Left ventricle myocardium inferior (tissue), 1 donor: ENCODE results near the gene SERTM1. TPM values are rescaled to one million over a fixed set of nuclear protein-coding genes. Genes with fewer than 3 reads are reported as not detected.

Source experiments
- DNase-seq: peaks from one replicate; pipeline ENCODE4 v3.0.0-alpha.2; 2020
- H3K27ac ChIP-seq: fragments of 200-600 bp; replicated peaks from 2 replicates; pipeline ENCODE4 v1.8.0; 2021
- H3K27me3 ChIP-seq: fragments of 200-600 bp; 2 replicates; pipeline ENCODE4 v1.8.0; 2021; ENCODE audit warnings: low read depth
- H3K36me3 ChIP-seq: fragments of 200-600 bp; 2 replicates; pipeline ENCODE4 v1.8.0; 2021
- H3K4me1 ChIP-seq: fragments of 200-600 bp; 2 replicates; pipeline ENCODE4 v1.8.0; 2021
- H3K4me3 ChIP-seq: fragments of 200-600 bp; 2 replicates; pipeline ENCODE4 v1.8.0; 2021; ENCODE audit warnings: mild to moderate bottlenecking, moderate library complexity
- H3K9me3 ChIP-seq: fragments of 200-600 bp; replicated peaks from 2 replicates; pipeline ENCODE4 v1.8.0; 2021
- intact Hi-C: fragments of 100-400 bp; cut with micrococcal nuclease; formaldehyde crosslinking; loops from one replicate; pipeline ENCODE4 v1.11.0; 2022
- total RNA-seq: library from RNA; stranded (reverse); fragmentation: NEBNext Ultra II Directional; extraction: Animal tissue kit (Norgen Biotek cat#: 25700); gene quantifications from one replicate; pipeline ENCODE4 v1.2.1, GENCODE V29; 2021
- TF ChIP-seq, protein P1 (sequence below): fragments of 200-600 bp; IDR thresholded peaks from 2 replicates; pipeline ENCODE4 v1.8.0; 2021; ENCODE audit warnings: antibody characterized with exemption, mild to moderate bottlenecking, borderline replicate concordance
- donor health status: DM: no; HTN: yes; CAD: no; lungs with severe emphysema.

SERTM1 gene
- total RNA-seq, 1 donor from 2014 or later = 0.60 TPM

DNA sequence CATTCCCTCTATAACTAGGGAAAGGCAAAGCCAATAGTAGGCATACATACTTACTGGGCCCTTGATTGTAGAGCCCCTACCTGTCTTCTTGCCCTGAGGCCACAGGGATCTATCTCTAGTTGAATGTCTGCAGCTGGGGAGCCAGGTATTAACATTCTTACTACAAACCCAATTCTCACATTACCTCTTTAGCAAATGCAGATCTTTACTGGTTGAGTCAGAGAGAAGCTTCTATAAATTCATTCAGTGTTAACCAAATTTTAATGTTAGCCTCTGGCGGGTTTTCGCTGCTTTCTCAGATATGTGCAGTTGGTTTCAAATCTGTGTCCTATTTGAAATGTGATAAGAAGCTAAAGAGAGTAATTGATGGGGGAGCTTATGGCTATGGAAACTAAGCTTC is 43.2 kb downstream of the SERTM1 start:
- H3K36me3 ChIP-seq = no peaks in the 10 kb centered on the region
- peaks cover 19% of the 10 kb centered on the region for H3K27me3 ChIP-seq
- H3K4me1 ChIP-seq = peaks cover 7% of the 10 kb centered on the region
- no peaks in the 10 kb centered on the region for H3K9me3 ChIP-seq
- DNase-seq = no peak
- TF ChIP-seq, protein P1, sequence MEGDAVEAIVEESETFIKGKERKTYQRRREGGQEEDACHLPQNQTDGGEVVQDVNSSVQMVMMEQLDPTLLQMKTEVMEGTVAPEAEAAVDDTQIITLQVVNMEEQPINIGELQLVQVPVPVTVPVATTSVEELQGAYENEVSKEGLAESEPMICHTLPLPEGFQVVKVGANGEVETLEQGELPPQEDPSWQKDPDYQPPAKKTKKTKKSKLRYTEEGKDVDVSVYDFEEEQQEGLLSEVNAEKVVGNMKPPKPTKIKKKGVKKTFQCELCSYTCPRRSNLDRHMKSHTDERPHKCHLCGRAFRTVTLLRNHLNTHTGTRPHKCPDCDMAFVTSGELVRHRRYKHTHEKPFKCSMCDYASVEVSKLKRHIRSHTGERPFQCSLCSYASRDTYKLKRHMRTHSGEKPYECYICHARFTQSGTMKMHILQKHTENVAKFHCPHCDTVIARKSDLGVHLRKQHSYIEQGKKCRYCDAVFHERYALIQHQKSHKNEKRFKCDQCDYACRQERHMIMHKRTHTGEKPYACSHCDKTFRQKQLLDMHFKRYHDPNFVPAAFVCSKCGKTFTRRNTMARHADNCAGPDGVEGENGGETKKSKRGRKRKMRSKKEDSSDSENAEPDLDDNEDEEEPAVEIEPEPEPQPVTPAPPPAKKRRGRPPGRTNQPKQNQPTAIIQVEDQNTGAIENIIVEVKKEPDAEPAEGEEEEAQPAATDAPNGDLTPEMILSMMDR = no peak
- no peak overlapping the region for H3K4me3 ChIP-seq
- no peak overlapping the region for H3K27ac ChIP-seq
- intact Hi-C loops = no loop called here

DNA sequence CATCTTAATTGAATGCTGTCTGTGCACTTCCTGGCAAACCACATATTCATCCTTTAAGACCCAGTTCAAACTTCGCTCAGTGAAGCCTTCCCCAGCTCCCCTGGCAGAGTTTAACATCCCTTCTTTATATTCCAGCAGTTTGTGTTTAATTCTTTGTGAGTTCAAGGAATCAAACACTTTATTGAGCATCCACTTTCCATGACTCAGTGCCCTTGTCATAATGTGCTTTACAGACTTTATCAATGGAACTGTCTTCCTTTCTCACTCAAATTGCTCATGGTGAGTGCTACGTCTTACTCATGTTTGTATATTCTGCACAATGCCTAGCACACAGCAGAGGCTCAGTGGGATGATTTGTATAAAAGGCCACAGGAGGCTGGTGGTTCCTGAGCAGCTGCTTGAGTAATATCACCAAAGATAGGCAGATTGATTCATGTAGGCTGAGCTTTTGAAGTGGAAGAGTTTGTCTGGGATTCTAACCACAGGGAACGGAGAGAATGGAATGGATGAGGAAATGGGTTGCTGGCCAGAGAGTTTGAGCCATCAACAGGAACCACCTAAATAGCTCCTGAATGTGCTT is 44.2 kb downstream of the SERTM1 start:
- no peak overlapping the region for H3K27ac ChIP-seq
- H3K4me1 ChIP-seq = peaks cover 7% of the 10 kb centered on the region
- intact Hi-C loops = no loop called here
- H3K27me3 ChIP-seq = peaks cover 17% of the 10 kb centered on the region
- no peak for DNase-seq
- H3K9me3 ChIP-seq = no peaks in the 10 kb centered on the region
- H3K4me3 ChIP-seq = no peak overlapping the region
- no peaks in the 10 kb centered on the region for H3K36me3 ChIP-seq
- TF ChIP-seq, protein P1 = no peak

DNA sequence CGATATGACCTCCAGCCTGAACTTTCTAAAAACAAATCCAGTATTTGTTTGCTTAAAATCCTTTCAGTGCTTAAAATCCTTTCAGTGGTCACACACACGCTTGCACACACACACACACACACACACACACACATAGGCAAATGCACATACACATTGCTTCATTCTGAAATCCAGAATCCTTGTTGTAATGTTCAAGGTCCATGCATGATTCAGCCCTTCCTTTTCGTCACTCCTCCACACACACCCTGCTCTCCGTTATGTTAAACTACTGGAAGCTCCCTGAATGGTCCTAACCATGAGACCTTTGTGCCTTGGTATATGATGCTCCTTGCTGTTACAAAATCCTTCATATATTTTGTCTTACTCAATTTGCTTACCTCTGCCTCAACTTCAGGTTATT is 44.9 kb downstream of the SERTM1 start:
- Histone ChIP-seq H3K4me3 (no peak overlapping the region), H3K27me3 (peaks cover 17% of the 10 kb centered on the region), H3K4me1 (peaks cover 7% of the 10 kb centered on the region), H3K36me3 (no peaks in the 10 kb centered on the region), H3K27ac (no peak overlapping the region), H3K9me3 (no peaks in the 10 kb centered on the region)
- no peak for DNase-seq
- TF ChIP-seq, protein P1 = no peak
- intact Hi-C loops = no loop called here

DNA sequence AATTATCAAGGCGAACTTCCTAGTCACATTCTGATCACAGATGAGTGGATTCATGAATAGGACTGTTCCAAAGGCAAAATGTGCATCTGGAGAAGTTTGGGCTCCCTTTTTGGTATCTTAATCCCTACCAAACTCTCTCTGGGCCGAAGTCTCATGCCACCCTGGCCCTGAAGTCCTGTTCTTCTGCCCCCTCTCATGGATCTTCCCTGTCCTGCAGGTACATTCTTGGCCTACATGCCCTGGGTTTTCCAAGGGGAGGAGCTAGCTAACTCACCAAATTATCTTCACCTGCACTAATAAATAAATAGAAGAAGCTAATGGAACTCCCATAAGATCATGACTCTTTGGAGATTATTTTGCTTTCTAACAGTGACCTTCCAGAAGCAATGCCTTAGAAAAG is 50.3 kb downstream of the SERTM1 start:
- H3K4me1 ChIP-seq = no peaks in the 10 kb centered on the region
- no peaks in the 10 kb centered on the region for H3K9me3 ChIP-seq
- intact Hi-C loops = no loop called here
- no peaks in the 10 kb centered on the region for H3K36me3 ChIP-seq
- DNase-seq = no peak
- TF ChIP-seq, protein P1 = no peak
- no peak overlapping the region for H3K4me3 ChIP-seq
- H3K27ac ChIP-seq = no peak overlapping the region
- peaks cover 18% of the 10 kb centered on the region for H3K27me3 ChIP-seq

DNA sequence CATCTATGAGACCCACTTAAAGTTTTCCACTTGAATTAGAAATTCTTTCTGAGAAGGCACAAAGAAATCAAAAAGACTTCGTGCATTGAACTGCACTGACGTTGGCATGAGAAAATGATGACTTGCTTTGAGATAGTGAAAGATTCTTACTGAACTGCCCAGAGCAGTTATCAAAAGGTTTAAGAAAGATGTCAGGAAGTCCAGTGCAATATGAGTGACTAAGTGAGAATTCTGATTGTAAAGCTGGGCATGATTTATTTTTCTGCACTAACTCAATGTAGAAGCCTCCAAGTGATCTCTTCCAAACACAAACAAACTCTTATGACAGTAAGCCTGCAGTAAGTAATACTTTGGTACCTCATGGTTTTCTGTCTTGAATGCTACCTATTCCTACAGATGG is 52.1 kb downstream of the SERTM1 start:
- no peak overlapping the region for H3K27ac ChIP-seq
- H3K4me1 ChIP-seq = no peaks in the 10 kb centered on the region
- H3K36me3 ChIP-seq = no peaks in the 10 kb centered on the region
- DNase-seq = no peak
- intact Hi-C loops = no loop called here
- TF ChIP-seq, protein P1 = no peak
- H3K27me3 ChIP-seq = peaks cover 9% of the 10 kb centered on the region
- no peak overlapping the region for H3K4me3 ChIP-seq
- H3K9me3 ChIP-seq = no peaks in the 10 kb centered on the region

DNA sequence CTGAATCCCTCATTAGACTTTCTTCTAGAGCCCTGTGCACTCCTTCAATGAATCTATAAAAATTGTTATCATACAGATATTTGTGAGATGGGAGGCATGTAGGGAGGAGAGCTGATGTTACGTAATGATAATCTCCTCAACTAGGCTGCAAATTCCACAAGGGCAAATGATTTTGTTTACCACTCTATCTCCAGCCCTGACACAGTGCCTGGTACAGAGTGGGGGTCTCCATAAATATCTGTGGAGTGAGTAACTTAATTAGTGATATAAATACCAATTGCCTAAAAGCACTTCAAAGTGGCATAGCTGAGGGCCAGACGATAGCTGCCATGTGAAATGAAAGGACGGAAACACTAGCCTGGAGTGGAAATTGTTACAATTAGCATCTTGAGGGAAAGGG is 54.2 kb downstream of the SERTM1 start:
- Histone ChIP-seq H3K27me3 (peaks cover 5% of the 10 kb centered on the region), H3K9me3 (no peaks in the 10 kb centered on the region), H3K4me1 (no peaks in the 10 kb centered on the region), H3K4me3 (no peak overlapping the region), H3K36me3 (no peaks in the 10 kb centered on the region), H3K27ac (no peak overlapping the region)
- DNase-seq = no peak
- TF ChIP-seq, protein P1 = no peak
- intact Hi-C loops = no loop called here
